ENCODE data around the gene ATL3.
"Not testable (repeated sequence)": the region's sequence is repeated elsewhere in the genome, so short reads cannot be mapped to it uniquely, and the experiment has no call there.

ATL3 gene

DNA sequence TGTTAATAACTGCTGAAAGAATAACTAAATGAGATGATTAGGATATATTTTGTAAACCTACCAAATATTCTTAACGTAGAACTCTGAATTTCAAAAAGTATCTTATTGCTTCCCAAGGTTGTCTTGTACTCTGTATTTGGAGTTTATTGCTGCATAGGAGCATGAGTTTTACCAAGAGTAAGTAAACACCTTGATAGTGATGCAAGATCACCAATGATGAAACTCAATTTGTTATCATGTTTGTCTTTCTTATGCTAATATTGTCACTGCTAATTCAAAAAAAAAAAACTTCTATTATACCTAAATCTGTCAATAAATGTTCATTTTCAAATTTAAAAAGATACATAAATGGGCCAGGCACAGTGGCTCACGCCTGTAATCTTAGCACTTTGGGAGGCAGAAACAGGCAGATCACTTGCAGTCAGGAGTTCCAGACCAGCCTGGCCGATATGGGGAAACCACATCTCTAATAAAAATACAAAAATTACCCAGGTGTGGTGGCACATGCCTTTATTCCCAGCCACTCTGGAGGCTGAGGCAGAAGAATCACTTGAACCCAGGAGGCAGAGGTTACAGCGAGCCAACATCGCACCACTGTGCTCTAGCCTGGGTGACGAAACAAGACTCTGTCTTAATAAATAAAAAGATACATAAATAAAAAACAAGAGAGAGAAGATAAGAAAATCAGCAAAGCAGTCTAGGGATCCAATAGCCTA lies 84.6 kb downstream of the ATL3 start:
- DNase-seq, result no peak

DNA sequence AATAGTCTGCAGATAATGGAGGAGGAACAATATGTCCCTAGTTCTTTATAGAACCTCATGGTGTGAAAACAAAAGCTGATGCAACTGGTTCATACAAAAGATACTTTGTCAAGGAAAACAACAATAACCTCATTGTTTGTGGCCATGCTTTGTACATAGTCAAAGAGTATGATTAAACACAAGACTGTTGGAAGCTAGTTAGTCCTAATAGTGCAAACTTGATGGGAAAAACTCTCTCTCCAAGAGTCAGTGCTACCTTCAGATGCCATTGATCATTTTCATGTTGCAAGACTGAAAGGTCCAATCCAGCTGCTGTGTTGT lies 87.9 kb downstream of the ATL3 start:
- DNase-seq, result no peak

- not testable (repeated sequence) for DNase-seq
Observed at GRCh38 chr11:63581224-63581623, 90.0 kb downstream of the ATL3 start.

DNA sequence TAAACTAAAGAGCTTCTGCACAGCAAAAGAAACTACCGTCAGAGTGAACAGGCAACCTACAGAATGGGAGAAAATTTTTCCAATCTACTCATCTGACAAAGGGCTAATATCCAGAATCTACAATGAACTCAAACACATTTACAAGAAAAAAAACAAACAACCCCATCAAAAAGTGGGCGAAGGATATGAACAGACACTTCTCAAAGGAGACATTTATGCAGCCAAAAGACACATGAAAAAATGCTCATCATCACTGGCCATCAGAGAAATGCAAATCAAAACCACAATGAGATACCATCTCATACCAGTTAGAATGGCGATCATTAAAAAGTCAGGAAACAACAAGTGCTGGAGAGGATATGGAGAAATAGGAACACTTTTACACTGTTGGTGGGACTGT lies 92.3 kb downstream of the ATL3 start:
- not testable (repeated sequence) for DNase-seq

DNA sequence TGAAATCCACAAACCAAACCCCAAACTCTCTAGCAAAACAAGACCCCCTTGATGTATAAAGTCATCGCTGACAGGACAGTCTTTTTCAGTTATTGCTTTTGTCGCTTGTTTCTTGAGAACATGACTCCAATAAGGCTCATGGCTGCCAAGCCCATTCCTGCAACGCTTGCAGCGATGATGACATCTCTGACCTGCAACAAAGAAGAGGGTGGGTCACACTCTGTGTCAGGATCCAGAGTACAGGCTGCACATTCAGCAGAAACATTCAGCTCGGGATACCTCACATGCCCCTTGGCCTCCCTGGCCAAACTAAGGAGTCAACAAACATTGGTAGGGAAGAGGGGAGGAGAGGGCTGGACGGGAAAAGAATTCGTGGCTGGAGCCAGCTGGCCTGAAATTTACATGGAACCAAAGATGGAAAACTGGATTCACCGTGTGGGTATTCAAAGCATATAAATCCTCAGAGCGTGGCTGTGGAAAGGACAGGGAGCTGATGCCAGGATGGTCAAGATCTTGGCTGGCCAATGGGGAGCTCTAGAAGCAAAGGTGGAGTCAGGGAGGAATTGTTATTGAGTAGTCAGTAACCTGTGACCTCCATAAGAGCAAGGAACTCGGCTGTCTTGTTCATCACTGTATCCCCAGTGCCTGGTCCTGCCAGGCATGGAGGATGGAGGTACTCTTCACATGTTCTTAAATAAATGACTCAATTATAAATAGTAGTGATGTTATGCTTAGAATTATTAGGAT lies 96.1 kb downstream of the ATL3 start:
- DNase-seq, result peak; percentile 22
